ENCODE data around the gene ZCCHC24. TPM values are rescaled to one million over a fixed set of nuclear protein-coding genes. Genes with fewer than 3 reads are reported as not detected.

Gene ZCCHC24
- total RNA-seq, 1 donor from 2014 or later: 180 TPM

DNA sequence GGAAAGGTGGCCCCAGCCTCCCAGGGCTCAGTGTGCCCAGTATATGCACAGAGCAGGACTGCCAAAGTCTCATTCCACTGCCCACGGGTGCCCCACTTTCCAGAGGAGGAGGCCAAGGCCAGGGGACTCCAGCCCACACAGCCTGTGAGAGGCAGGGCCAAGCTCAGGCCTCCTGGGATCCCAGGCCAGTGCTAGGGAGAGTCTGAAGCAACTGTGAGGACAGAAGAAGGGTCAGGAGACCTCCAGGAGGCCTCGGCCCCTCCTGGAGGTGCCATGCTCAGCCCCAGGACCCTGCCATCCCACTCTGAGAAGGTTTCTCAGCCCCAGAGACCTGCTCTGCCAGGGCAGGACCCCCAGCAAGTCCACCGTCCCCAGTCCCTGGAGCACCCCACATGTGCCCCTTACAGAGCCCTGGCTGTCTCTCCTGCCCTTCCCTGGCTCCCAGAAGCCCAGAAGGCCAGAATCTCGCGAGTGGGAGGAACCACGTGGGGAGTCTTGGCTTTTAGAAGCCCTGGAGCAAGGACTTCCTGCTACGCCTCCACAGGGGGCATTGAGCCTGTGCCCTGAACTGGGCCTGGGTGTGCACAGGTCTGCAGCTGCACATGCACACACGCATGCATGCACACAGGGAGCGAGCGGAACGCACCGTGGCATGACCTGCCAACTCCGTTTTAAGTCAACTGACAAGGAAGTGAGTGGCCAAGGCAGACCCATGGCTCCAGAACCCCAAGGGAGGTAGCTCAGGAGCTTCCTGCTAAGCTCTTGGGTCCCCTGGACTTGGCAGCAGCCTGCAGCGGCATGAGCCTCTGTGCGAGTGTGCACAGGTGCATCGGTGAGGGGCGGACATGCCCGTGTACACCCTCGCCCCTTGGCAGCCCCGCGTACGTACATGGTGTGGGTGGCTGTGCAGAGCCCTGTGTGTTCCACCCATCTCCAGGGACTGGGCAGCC is 33.6 kb downstream of the ZCCHC24 start:
- no peak overlapping the region for H3K4me3 ChIP-seq
- intact Hi-C loops (cut with DNase I): no loop called here
- H3K36me3 ChIP-seq: peaks cover 6 to 13% of the 10 kb centered on the region in 2 donors
- TF ChIP-seq, protein P1, sequence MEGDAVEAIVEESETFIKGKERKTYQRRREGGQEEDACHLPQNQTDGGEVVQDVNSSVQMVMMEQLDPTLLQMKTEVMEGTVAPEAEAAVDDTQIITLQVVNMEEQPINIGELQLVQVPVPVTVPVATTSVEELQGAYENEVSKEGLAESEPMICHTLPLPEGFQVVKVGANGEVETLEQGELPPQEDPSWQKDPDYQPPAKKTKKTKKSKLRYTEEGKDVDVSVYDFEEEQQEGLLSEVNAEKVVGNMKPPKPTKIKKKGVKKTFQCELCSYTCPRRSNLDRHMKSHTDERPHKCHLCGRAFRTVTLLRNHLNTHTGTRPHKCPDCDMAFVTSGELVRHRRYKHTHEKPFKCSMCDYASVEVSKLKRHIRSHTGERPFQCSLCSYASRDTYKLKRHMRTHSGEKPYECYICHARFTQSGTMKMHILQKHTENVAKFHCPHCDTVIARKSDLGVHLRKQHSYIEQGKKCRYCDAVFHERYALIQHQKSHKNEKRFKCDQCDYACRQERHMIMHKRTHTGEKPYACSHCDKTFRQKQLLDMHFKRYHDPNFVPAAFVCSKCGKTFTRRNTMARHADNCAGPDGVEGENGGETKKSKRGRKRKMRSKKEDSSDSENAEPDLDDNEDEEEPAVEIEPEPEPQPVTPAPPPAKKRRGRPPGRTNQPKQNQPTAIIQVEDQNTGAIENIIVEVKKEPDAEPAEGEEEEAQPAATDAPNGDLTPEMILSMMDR (IDR thresholded peaks at IDR 0.05): no peak
- H3K27ac ChIP-seq: no peak overlapping the region
- DNase-seq (ENCODE audit: low spot score in 2 of 2): no peak
- peaks cover 21 to 40% of the 10 kb centered on the region in 2 donors for H3K4me1 ChIP-seq
- no peaks in the 10 kb centered on the region for H3K9me3 ChIP-seq
- no peaks in the 10 kb centered on the region for H3K27me3 ChIP-seq

DNA sequence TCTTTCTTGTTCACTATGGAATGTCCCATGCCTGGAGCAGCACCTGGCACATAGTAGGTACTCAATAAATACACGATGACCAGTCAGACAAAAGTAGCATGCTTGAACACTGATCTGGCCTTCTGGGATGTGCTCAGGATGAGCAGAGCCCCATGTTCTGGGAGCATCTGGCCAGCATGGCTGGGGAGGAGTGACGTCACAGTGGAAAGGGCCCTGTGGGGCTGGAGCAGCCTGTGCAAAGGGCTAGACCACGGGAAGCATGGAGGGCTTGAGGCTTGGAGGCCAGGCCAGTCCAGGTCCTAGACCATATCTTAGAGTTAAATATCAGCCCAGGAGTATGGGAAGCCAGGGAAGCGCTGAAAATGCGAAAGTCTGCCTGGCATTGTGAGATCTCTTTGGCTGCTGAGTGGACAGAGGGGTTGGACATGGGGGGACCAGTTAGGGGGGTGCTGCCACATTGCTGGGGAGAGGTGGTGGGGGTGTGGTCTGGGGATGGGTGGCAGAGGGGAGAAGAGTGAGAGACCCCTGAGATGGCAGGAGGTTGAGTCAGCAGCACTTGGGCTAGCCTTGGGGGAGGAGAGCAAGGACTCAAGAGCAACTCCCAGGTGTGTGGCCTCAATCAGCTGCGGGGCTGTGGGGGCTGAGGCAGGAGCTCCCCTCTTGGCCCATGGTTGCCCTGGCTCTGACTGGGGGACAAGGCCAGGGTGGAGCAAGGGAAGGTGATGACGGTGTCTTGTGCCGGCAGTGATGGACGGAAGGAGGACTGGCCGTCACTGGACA is 34.9 kb downstream of the ZCCHC24 start:
- no peak overlapping the region for H3K27ac ChIP-seq
- H3K4me1 ChIP-seq: peaks cover 27 to 51% of the 10 kb centered on the region in 2 donors
- no peak overlapping the region for H3K4me3 ChIP-seq
- H3K36me3 ChIP-seq: peaks cover 0 to 6% of the 10 kb centered on the region in 2 donors
- no peaks in the 10 kb centered on the region for H3K9me3 ChIP-seq
- DNase-seq (ENCODE audit: low spot score in 2 of 2): no peak
- intact Hi-C loops (cut with DNase I): no loop called here
- H3K27me3 ChIP-seq: no peaks in the 10 kb centered on the region
- TF ChIP-seq, protein P1 (IDR thresholded peaks at IDR 0.05): no peak

DNA sequence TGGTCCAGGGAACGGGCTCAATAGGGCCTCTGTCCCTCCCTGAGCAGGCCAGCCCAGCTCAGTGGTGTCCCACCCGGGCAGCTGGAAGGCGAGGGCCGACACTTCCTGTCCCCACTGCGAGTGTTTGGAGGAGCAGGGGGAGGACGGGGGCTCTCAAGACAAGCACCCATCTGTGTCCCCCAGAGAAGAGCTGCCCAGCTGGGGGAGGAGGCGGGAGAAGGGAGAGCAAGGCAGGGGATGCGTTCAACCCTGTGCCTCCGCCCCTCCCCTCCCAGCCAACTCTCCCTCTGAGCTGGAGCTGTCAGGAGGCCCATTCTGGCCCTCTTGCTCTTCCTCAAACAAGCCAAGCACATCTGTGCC is 35.7 kb downstream of the ZCCHC24 start:
- TF ChIP-seq, protein P1 (IDR thresholded peaks at IDR 0.05): no peak
- no peaks in the 10 kb centered on the region for H3K27me3 ChIP-seq
- H3K9me3 ChIP-seq: no peaks in the 10 kb centered on the region
- no peaks in the 10 kb centered on the region for H3K36me3 ChIP-seq
- no peak for DNase-seq (ENCODE audit: low spot score in 2 of 2)
- H3K4me1 ChIP-seq: peaks cover 27 to 59% of the 10 kb centered on the region in 2 donors
- peak overlapping the region; percentile 14 to 51 for H3K27ac ChIP-seq
- intact Hi-C loops (cut with DNase I): no loop called here
- H3K4me3 ChIP-seq: no peak overlapping the region

DNA sequence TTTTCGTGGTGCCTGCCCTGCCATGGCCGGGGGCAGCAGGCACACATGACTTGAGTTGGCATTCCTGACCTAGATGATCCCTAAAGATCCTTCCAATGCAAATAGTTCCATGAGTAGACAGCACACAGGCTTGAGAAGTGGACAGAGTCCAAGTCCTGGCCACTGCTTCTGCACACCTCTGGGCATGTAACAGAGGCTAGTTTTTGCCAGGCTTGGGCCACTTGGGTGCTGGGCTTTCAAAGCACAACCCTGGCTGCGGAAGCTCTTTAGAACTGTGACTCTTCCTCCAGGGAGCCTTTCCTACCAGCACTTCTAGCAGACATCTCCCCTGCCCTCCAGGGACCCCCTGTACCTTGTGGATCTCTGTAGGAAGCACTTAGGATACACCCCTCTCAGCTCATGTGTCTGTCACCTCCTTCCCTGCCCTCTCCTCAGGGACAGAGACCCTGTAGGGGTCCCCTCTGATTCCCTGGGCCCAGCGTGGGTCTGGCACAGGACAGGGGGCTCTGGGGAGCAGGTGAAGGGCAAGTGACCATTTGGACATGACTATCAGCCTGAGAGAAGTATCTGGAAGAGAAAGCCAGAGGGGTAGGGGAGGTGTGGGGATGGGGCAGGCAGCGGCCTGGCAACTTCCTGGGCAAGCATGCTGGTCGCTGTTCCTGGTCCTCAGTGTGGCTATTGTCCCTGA is 36.2 kb downstream of the ZCCHC24 start:
- DNase-seq (ENCODE audit: low spot score in 2 of 2): no peak
- Histone ChIP-seq H3K36me3 (no peaks in the 10 kb centered on the region), H3K27me3 (no peaks in the 10 kb centered on the region), H3K4me1 (peaks cover 27 to 65% of the 10 kb centered on the region in 2 donors), H3K27ac (peak overlapping the region; percentile 14 to 51), H3K4me3 (no peak overlapping the region), H3K9me3 (no peaks in the 10 kb centered on the region)
- intact Hi-C loops (cut with DNase I): no loop called here
- TF ChIP-seq, protein P1 (IDR thresholded peaks at IDR 0.05): no peak

Data from ascending aorta (tissue), 2 donors.